Dendritic cell treated with granulocyte-macrophage colony-stimulating factor and Interleukin-4, amounts not matched to agents 40 ng/mL and 50 ng/mL, for 4 days (primary cell): ENCODE results near the gene PHGDH.

Source experiments
- H3K27ac Mint-ChIP-seq: one replicate; pipeline ENCODE4 v1.8.0; 2022; ENCODE audit warnings: mild to moderate bottlenecking, mixed read lengths
- H3K27me3 Mint-ChIP-seq: one replicate; pipeline ENCODE4 v1.8.0; 2022; ENCODE audit warnings: mild to moderate bottlenecking, mixed read lengths
- H3K36me3 Mint-ChIP-seq: one replicate; pipeline ENCODE4 v1.8.0; 2022; ENCODE audit warnings: low read depth, mixed read lengths
- H3K4me1 Mint-ChIP-seq: one replicate; pipeline ENCODE4 v1.8.0; 2022; ENCODE audit warnings: low read depth, mixed read lengths
- H3K4me3 Mint-ChIP-seq: one replicate; pipeline ENCODE4 v1.8.0; 2022; ENCODE audit warnings: mild to moderate bottlenecking, moderate library complexity, mixed read lengths
- H3K9me3 Mint-ChIP-seq: one replicate; pipeline ENCODE4 v1.8.0; 2022; ENCODE audit warnings: mixed read lengths
- intact Hi-C: fragments of 100-400 bp; cut with micrococcal nuclease; formaldehyde crosslinking; loops from one replicate; pipeline ENCODE4 v1.15.0; 2022

Gene PHGDH

GRCh38 chr1:119729044-119729443 is 17.3 kb downstream of the PHGDH start:
- no peaks in the 10 kb centered on the region for H3K27me3 Mint-ChIP-seq
- H3K27ac Mint-ChIP-seq: no peak overlapping the region
- no peaks in the 10 kb centered on the region for H3K36me3 Mint-ChIP-seq
- no peaks in the 10 kb centered on the region for H3K9me3 Mint-ChIP-seq
- H3K4me3 Mint-ChIP-seq: no peak overlapping the region
- H3K4me1 Mint-ChIP-seq: peaks cover 18% of the 10 kb centered on the region
- intact Hi-C loops: no loop called here

GRCh38 chr1:119731060-119731459 is 19.3 kb downstream of the PHGDH start:
- H3K4me3 Mint-ChIP-seq: no peak overlapping the region
- intact Hi-C loops: no loop called here
- no peak overlapping the region for H3K27ac Mint-ChIP-seq
- no peaks in the 10 kb centered on the region for H3K9me3 Mint-ChIP-seq
- H3K36me3 Mint-ChIP-seq: no peaks in the 10 kb centered on the region
- no peaks in the 10 kb centered on the region for H3K27me3 Mint-ChIP-seq
- H3K4me1 Mint-ChIP-seq: peaks cover 9% of the 10 kb centered on the region

DNA sequence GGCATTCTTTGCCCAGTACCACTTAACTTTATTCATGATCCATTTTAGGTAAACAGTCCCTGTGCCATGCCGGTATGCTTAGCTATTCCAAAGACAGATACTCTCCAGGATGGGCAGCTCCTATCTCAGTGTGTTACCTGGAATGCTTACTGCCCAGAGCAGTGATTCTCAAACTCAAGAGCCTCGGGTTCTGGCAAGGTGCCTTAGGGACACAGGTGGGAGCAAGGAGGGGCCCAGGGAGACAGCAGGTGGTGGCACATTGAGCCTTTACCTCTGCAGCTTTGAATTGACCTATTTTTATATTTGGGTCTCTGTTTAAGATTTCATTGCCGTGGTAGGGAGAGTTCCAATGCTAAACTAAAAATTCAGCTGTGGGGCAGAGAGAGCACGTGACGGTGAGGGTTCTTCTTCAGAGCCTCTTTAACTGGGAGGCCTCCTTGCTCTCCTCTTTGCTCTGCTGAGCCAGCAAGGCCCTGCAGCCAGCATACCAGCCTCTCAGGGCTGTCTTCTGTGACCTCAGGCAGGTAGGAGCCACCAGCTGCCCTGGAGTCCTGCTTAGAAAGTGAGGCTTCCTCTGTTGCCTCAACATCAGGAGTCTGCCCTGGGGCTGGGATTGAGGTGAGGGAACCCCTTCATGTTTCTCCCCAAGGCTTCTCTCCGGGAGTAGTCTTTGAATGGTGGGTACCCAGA is 20.2 kb downstream of the PHGDH start:
- Mint-ChIP-seq H3K36me3 (no peaks in the 10 kb centered on the region), H3K4me1 (peaks cover 9% of the 10 kb centered on the region), H3K9me3 (no peaks in the 10 kb centered on the region), H3K27me3 (no peaks in the 10 kb centered on the region), H3K27ac (no peak overlapping the region), H3K4me3 (no peak overlapping the region)
- intact Hi-C loops: no loop called here

GRCh38 chr1:119732465-119733168 is 20.9 kb downstream of the PHGDH start:
- Mint-ChIP-seq H3K4me3 (no peak overlapping the region), H3K9me3 (no peaks in the 10 kb centered on the region), H3K27ac (no peak overlapping the region), H3K4me1 (peaks cover 13% of the 10 kb centered on the region), H3K36me3 (no peaks in the 10 kb centered on the region), H3K27me3 (no peaks in the 10 kb centered on the region)
- intact Hi-C loops: no loop called here

DNA sequence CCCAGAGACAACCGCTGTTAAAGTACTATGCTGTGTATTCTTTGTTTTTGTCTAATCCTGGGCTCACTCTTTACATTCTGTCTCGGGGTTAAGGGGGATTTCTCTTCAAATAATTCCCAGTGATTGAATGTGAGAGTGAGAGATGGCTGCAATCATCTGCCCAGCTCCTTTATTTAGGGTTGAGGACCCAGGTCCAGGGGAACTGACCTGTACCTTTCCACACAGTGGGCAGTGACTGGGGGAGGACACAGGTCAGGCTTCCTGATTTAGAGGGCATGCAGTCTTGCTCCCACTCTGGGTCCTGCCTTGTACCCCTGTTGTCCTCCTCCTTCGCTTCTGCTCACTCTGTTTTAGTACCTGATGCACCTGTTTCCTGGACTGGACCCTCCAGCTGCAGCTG is 22.0 kb downstream of the PHGDH start:
- no peak overlapping the region for H3K4me3 Mint-ChIP-seq
- intact Hi-C loops: no loop called here
- H3K27me3 Mint-ChIP-seq: no peaks in the 10 kb centered on the region
- H3K27ac Mint-ChIP-seq: no peak overlapping the region
- H3K9me3 Mint-ChIP-seq: no peaks in the 10 kb centered on the region
- H3K36me3 Mint-ChIP-seq: no peaks in the 10 kb centered on the region
- H3K4me1 Mint-ChIP-seq: peaks cover 5% of the 10 kb centered on the region

- H3K27ac Mint-ChIP-seq: no peak overlapping the region
- no peak overlapping the region for H3K4me3 Mint-ChIP-seq
- H3K36me3 Mint-ChIP-seq: no peaks in the 10 kb centered on the region
Observed at GRCh38 chr1:119735217-119735616, 23.5 kb downstream of the PHGDH start.

DNA sequence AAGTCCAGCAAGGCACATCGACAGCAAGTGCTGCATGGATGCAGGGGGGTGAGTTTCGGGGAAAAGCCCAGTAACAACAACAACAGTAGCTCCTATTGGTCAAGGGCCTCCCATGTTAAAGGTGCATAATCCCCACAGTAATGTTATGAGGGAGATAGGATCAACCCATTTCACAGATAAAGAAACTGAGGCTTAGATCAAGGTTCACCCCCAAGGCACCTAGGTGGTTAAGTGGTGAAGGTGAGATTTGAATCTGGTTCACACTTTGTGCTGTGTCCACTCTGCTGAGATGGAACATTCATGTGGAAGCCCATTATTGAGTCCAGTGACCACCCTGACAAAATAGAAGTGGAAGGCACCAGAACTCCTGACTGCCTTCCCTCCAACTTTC is 24.9 kb downstream of the PHGDH start:
- intact Hi-C loops: no loop called here
- Mint-ChIP-seq H3K27me3 (no peaks in the 10 kb centered on the region), H3K36me3 (no peaks in the 10 kb centered on the region), H3K27ac (no peak overlapping the region), H3K4me3 (no peak overlapping the region), H3K4me1 (peaks cover 5% of the 10 kb centered on the region), H3K9me3 (no peaks in the 10 kb centered on the region)

More at GRCh38 chr1:119735217-119735616, 23.5 kb downstream of the PHGDH start:
- intact Hi-C loops: no loop called here
- Mint-ChIP-seq H3K4me1 (peaks cover 5% of the 10 kb centered on the region), H3K9me3 (no peaks in the 10 kb centered on the region), H3K27me3 (no peaks in the 10 kb centered on the region)

DNA sequence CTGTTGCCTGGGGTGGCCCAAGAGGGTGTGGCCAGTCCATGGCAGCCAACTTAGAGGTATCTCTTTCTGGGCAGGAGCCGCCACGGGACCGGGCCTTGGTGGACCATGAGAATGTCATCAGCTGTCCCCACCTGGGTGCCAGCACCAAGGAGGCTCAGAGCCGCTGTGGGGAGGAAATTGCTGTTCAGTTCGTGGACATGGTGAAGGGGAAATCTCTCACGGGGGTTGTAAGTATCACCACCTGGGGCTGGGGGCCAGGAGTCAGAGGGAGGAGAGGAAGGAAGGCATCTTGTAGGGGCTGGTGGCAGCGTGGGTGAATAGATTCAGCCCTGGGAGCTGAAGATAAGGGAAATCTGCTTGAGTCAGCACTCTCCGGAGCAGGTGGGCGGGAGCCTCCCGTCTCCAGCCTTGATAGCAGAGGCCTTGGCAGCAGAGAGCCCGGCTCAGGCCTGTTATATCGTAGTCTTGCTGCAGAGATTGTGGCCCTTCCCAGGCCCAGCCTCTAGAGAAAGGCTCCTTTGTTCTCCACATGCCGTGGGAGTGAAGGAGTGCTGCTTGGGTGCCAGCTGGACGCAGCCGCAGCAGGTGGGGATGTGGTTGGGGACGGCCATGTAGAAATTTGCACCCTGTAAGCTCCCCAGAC is 25.4 kb downstream of the PHGDH start:
- Mint-ChIP-seq H3K9me3 (no peaks in the 10 kb centered on the region), H3K4me1 (peaks cover 5% of the 10 kb centered on the region), H3K36me3 (no peaks in the 10 kb centered on the region), H3K4me3 (no peak overlapping the region), H3K27me3 (no peaks in the 10 kb centered on the region), H3K27ac (no peak overlapping the region)
- intact Hi-C loops: no loop called here

GRCh38 chr1:119738100-119738720 is 26.5 kb downstream of the PHGDH start:
- no peaks in the 10 kb centered on the region for H3K36me3 Mint-ChIP-seq
- intact Hi-C loops: no loop called here
- no peaks in the 10 kb centered on the region for H3K9me3 Mint-ChIP-seq
- H3K4me1 Mint-ChIP-seq: peaks cover 5% of the 10 kb centered on the region
- H3K27ac Mint-ChIP-seq: no peak overlapping the region
- no peaks in the 10 kb centered on the region for H3K27me3 Mint-ChIP-seq
- no peak overlapping the region for H3K4me3 Mint-ChIP-seq

DNA sequence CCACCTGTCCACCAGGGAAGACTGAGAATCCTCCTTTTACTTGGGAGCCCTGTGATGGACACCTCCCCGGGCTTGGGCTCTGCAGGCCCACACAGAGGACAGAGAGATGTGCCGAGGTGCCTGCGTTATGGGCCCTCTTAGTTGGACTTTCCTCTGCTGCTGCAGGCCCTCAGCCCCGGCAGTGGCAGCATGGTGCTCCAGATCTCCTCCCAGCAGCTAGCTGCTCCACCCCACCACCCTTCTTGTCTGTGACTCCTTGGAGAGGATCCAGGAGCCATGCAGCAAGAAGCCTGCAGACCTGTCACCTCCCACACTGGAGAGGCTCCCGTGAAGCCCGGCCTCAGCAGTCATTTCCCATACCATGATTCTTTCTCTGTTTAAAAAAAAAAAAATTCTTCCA is 27.4 kb downstream of the PHGDH start:
- Mint-ChIP-seq H3K4me1 (peaks cover 5% of the 10 kb centered on the region), H3K4me3 (no peak overlapping the region), H3K27ac (no peak overlapping the region), H3K27me3 (no peaks in the 10 kb centered on the region), H3K36me3 (no peaks in the 10 kb centered on the region), H3K9me3 (no peaks in the 10 kb centered on the region)
- intact Hi-C loops: no loop called here

DNA sequence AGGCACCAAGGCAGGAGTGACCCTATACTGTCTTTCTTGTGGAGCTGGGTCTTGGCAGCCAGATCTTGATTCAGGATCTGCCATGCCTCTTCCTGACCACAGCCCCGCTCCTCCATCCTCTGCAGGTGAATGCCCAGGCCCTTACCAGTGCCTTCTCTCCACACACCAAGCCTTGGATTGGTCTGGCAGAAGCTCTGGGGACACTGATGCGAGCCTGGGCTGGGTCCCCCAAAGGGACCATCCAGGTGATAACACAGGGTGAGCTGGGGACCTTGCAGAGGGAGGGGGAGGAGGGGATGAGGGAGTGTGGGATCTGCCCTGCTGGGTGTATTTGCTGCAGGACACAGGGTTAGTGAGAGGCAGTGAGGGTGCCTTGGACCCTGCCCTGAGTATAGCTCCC is 28.5 kb downstream of the PHGDH start:
- H3K4me3 Mint-ChIP-seq: no peak overlapping the region
- H3K27ac Mint-ChIP-seq: no peak overlapping the region
- H3K36me3 Mint-ChIP-seq: no peaks in the 10 kb centered on the region
- H3K9me3 Mint-ChIP-seq: no peaks in the 10 kb centered on the region
- H3K27me3 Mint-ChIP-seq: no peaks in the 10 kb centered on the region
- peaks cover 5% of the 10 kb centered on the region for H3K4me1 Mint-ChIP-seq
- intact Hi-C loops: no loop called here

- H3K9me3 Mint-ChIP-seq: no peaks in the 10 kb centered on the region
- H3K36me3 Mint-ChIP-seq: no peaks in the 10 kb centered on the region
- H3K4me3 Mint-ChIP-seq: no peak overlapping the region
- peaks cover 5% of the 10 kb centered on the region for H3K4me1 Mint-ChIP-seq
- intact Hi-C loops: no loop called here
- H3K27ac Mint-ChIP-seq: no peak overlapping the region
- H3K27me3 Mint-ChIP-seq: no peaks in the 10 kb centered on the region
Observed at GRCh38 chr1:119740896-119741780, 29.4 kb downstream of the PHGDH start.

DNA sequence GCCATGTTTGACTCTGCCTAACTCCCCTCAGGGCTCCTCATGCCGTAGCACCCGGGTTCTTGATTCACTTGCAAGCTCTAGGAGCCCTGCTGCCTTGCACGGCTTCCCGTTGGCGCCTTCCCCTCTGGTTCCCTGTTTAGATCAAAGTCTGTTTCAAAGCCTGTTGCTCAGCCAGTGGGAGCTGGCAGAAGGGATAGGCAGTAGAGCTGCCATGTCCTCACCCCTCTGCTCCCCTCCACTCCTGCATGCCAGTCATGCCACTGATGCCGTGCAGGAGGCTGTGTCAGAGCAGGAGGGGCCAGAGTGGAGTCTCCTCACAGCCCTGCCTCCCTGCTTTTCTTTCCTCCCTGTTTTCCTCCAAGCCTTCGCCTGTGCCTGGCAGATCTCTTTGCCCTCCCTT is 30.5 kb downstream of the PHGDH start:
- Mint-ChIP-seq H3K27ac (no peak overlapping the region), H3K9me3 (no peaks in the 10 kb centered on the region), H3K36me3 (no peaks in the 10 kb centered on the region), H3K27me3 (no peaks in the 10 kb centered on the region), H3K4me1 (peaks cover 6% of the 10 kb centered on the region), H3K4me3 (no peak overlapping the region)
- intact Hi-C loops: no loop called here
